SH-SY5Y (cell line): Measurements from ENCODE around the gene RGS17.

Experiments used
- GATA2 ChIP-seq: IDR thresholded peaks from 2 replicates; pipeline ENCODE4 v1.6.1; 2011; ENCODE audit warnings: mild to moderate bottlenecking, low read depth, low read length
- GATA3 ChIP-seq: IDR thresholded peaks from 2 replicates; pipeline ENCODE4 v1.6.1; 2011; ENCODE audit warnings: low read depth, mild to moderate bottlenecking, low read length, moderate library complexity

DNA sequence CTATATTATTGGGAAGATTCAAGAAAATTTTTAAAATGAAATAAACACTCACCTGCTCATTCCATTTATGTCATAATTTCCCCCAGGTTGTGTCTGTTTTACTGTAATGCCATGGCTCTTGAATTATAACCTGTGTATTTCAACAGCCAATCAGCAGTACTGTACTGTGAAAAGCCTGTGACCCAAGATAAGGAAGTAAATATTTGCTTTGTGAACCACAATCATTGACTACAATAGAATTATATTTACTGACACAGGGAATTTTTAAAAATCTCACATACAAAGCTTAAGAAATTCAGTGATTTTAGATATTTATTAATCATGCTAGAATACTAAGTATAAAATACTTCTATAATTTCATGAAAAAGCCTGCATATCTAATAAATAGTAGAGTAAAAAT is 6.0 kb downstream of the RGS17 start:
- no peak for TF ChIP-seq GATA2
- no peak for TF ChIP-seq GATA3
